Chondrocyte (in vitro differentiated cells): ENCODE data around the gene CPNE8. TPM values are rescaled to one million over a fixed set of nuclear protein-coding genes. Genes with fewer than 3 reads are reported as not detected.

Source experiments
- DNase-seq: peaks from one replicate; pipeline ENCODE4 v3.0.0; 2021; ENCODE audit warnings: mixed read lengths, low spot score
- H3K27ac Mint-ChIP-seq: one replicate; pipeline ENCODE4 v1.8.0; 2021; ENCODE audit warnings: mild to moderate bottlenecking, moderate library complexity, mixed read lengths; ENCODE audit not compliant: unreplicated experiment
- H3K27me3 Mint-ChIP-seq: 2 replicates; pipeline ENCODE4 v1.8.0; 2021; ENCODE audit warnings: low read depth, mixed read lengths
- H3K36me3 Mint-ChIP-seq: 2 replicates; pipeline ENCODE4 v1.8.0; 2021; ENCODE audit warnings: low read depth, mixed read lengths
- H3K4me1 Mint-ChIP-seq: 2 replicates; pipeline ENCODE4 v1.8.0; 2021; ENCODE audit warnings: low read depth, mild to moderate bottlenecking, mixed read lengths
- H3K4me3 Mint-ChIP-seq: one replicate; pipeline ENCODE4 v1.8.0; 2021; ENCODE audit warnings: mild to moderate bottlenecking, moderate library complexity, mixed read lengths; ENCODE audit not compliant: unreplicated experiment
- H3K9me3 Mint-ChIP-seq: 2 replicates; pipeline ENCODE4 v1.8.0; 2021; ENCODE audit warnings: low read depth, mixed read lengths
- CTCF ChIP-seq: fragments of 200-600 bp; sonication (generic); IDR thresholded peaks from 2 replicates; pipeline ENCODE4 v1.5.0; 2021; ENCODE audit warnings: antibody characterized with exemption, mild to moderate bottlenecking, moderate library complexity
- total RNA-seq: library from RNA; stranded (reverse); gene quantifications from 3 replicates; pipeline ENCODE4 v1.2.1, GENCODE V29; 2021

CPNE8 gene
- total RNA-seq, 1 donor from 2014 or later: 10.6 TPM

GRCh38 chr12:38669530-38669929 is 235.9 kb downstream of the CPNE8 start:
- no peak for DNase-seq
- Mint-ChIP-seq H3K36me3 (peaks cover 8% of the 10 kb centered on the region), H3K4me1 (no peaks in the 10 kb centered on the region), H3K9me3 (no peaks in the 10 kb centered on the region), H3K27ac (no peak overlapping the region), H3K4me3 (no peak overlapping the region), H3K27me3 (no peaks in the 10 kb centered on the region)
- TF ChIP-seq CTCF: no peak

- H3K36me3 Mint-ChIP-seq: peaks cover 6% of the 10 kb centered on the region
- H3K9me3 Mint-ChIP-seq: no peaks in the 10 kb centered on the region
- no peaks in the 10 kb centered on the region for H3K27me3 Mint-ChIP-seq
- H3K4me3 Mint-ChIP-seq: no peak overlapping the region
- H3K27ac Mint-ChIP-seq: no peak overlapping the region
- DNase-seq: no peak
- no peaks in the 10 kb centered on the region for H3K4me1 Mint-ChIP-seq
- no peak for TF ChIP-seq CTCF
Observed at GRCh38 chr12:38669081-38669480, 236.3 kb downstream of the CPNE8 start.

- DNase-seq: no peak
- Mint-ChIP-seq H3K9me3 (peaks cover 15% of the 10 kb centered on the region), H3K27me3 (no peaks in the 10 kb centered on the region), H3K36me3 (peaks cover 14% of the 10 kb centered on the region), H3K4me3 (no peak overlapping the region), H3K4me1 (no peaks in the 10 kb centered on the region), H3K27ac (no peak overlapping the region)
- no peak for TF ChIP-seq CTCF
Observed at GRCh38 chr12:38666425-38666824, 239.0 kb downstream of the CPNE8 start.

GRCh38 chr12:38664661-38665269 is 240.6 kb downstream of the CPNE8 start:
- DNase-seq: no peak
- Mint-ChIP-seq H3K9me3 (peaks cover 15% of the 10 kb centered on the region), H3K4me1 (no peaks in the 10 kb centered on the region), H3K27me3 (no peaks in the 10 kb centered on the region), H3K27ac (no peak overlapping the region), H3K4me3 (no peak overlapping the region), H3K36me3 (peaks cover 15% of the 10 kb centered on the region)
- TF ChIP-seq CTCF: peak; percentile 79

GRCh38 chr12:38662829-38663228 is 242.6 kb downstream of the CPNE8 start:
- H3K36me3 Mint-ChIP-seq: peaks cover 20% of the 10 kb centered on the region
- no peak for TF ChIP-seq CTCF
- H3K9me3 Mint-ChIP-seq: peaks cover 29% of the 10 kb centered on the region
- no peaks in the 10 kb centered on the region for H3K4me1 Mint-ChIP-seq
- no peaks in the 10 kb centered on the region for H3K27me3 Mint-ChIP-seq
- no peak for DNase-seq
- H3K27ac Mint-ChIP-seq: no peak overlapping the region
- H3K4me3 Mint-ChIP-seq: no peak overlapping the region
